ENCODE measurements around the gene MYOM3.

GRCh38 chr1:24032981-24033380 lies 79.0 kb downstream of the MYOM3 start:
- TF ChIP-seq POLR2A (IDR thresholded peaks at IDR 0.05) (no peak), POLR2AphosphoS5 (IDR thresholded peaks at IDR 0.05) (no peak)

Measured in stomach (tissue), 4 donors.